GM21526 (cell line): ENCODE results near the gene ATP5MC3.

ENCODE experiments used
- ATAC-seq: cut with Tn5 transposase; IDR thresholded peaks from one replicate; pipeline ENCODE4 v1.9.1; 2021; ENCODE audit warnings: moderate library complexity; ENCODE audit not compliant: unreplicated experiment, low FRiP score

ATP5MC3 gene

GRCh38 chr2:175169191-175169590, 12.3 kb downstream of the ATP5MC3 start:
- ATAC-seq: no peak

- ATAC-seq: peak; percentile 30
Measured at GRCh38 chr2:175168564-175168945, 13.0 kb downstream of the ATP5MC3 start.

GRCh38 chr2:175167792-175168563, 13.5 kb downstream of the ATP5MC3 start, which contains the start of gene ATF2:
Gene ATF2 (minus strand): TSS chr2:175168203. CDS start chr2:175136443, 31,760 bp downstream.
- ATAC-seq: peak; percentile 96

- ATAC-seq: peak; percentile 2
Measured at GRCh38 chr2:175167076-175167791, 14.3 kb downstream of the ATP5MC3 start.

GRCh38 chr2:175166216-175166824, 15.2 kb downstream of the ATP5MC3 start:
- ATAC-seq: no peak

- no peak for ATAC-seq
Measured at GRCh38 chr2:175164235-175164634, 17.3 kb downstream of the ATP5MC3 start.

- no peak for ATAC-seq
Measured at GRCh38 chr2:175158894-175159293, 22.6 kb downstream of the ATP5MC3 start.

GRCh38 chr2:175156534-175156933, 25.0 kb downstream of the ATP5MC3 start:
- no peak for ATAC-seq

- peak; percentile 54 for ATAC-seq
Measured at GRCh38 chr2:175154661-175155082, 26.8 kb downstream of the ATP5MC3 start.

- peak; percentile 78 for ATAC-seq
Measured at GRCh38 chr2:175152242-175152641, 29.3 kb downstream of the ATP5MC3 start.

GRCh38 chr2:175151791-175152190, 29.7 kb downstream of the ATP5MC3 start:
- no peak for ATAC-seq

- no peak for ATAC-seq
Measured at GRCh38 chr2:175147186-175147585, 34.3 kb downstream of the ATP5MC3 start.

- no peak for ATAC-seq
Measured at GRCh38 chr2:175143678-175144077, 37.8 kb downstream of the ATP5MC3 start.

- no peak for ATAC-seq
Measured at GRCh38 chr2:175143191-175143590, 38.3 kb downstream of the ATP5MC3 start.

GRCh38 chr2:175140332-175140731, 41.2 kb downstream of the ATP5MC3 start:
- no peak for ATAC-seq

- no peak for ATAC-seq
Measured at GRCh38 chr2:175137793-175138192, 43.7 kb downstream of the ATP5MC3 start.

GRCh38 chr2:175136334-175137215, 44.9 kb downstream of the ATP5MC3 start:
- ATAC-seq: peak; percentile 69

- no peak for ATAC-seq
Measured at GRCh38 chr2:175135862-175136261, 45.6 kb downstream of the ATP5MC3 start.

- no peak for ATAC-seq
Measured at GRCh38 chr2:175135177-175135576, 46.3 kb downstream of the ATP5MC3 start.

- no peak for ATAC-seq
Measured at GRCh38 chr2:175131252-175131651, 50.3 kb downstream of the ATP5MC3 start.
